OCI-LY7 (cell line): Measurements from ENCODE around the gene MAP1LC3B. TPM values are rescaled to one million over a fixed set of nuclear protein-coding genes. Genes with fewer than 3 reads are reported as not detected.

Experiments used
- BruUV-seq: library from RNA; stranded (reverse); fragments of 400-500 nt; replicated peaks from 2 replicates; lab custom pipeline; 2021; lab: Mats Ljungman, UMichigan
- CTCF ChIA-PET: fragments of 300-600 bp; sonication (Branson Sonifier 250); formaldehyde crosslinking; loops from one replicate; lab custom pipeline; 2022; ENCODE audit warnings: antibody characterized with exemption; ENCODE audit not compliant: unreplicated experiment; lab: Charles Lee
- POLR2A ChIA-PET: fragments of 300-600 bp; sonication (Branson Sonifier 250); formaldehyde crosslinking; loops from one replicate; lab custom pipeline; 2022; ENCODE audit warnings: antibody characterized with exemption; lab: Charles Lee
- DNase-seq: peaks from one replicate; pipeline ENCODE4 v3.0.0-alpha.2; 2015; ENCODE audit warnings: low spot score
- H2AFZ ChIP-seq: fragments of 200-600 bp; sonication (generic), shearing (Covaris generic); 2 replicates; pipeline ENCODE4 v1.6.1; 2014; ENCODE audit warnings: mild to moderate bottlenecking, antibody characterized with exemption, low read length, moderate library complexity
- H3K27ac ChIP-seq: fragments of 200-600 bp; sonication (generic); 2 replicates; pipeline ENCODE4 v1.5.1; 2014; ENCODE audit warnings: mixed run types, low read depth, mild to moderate bottlenecking, moderate library complexity, low read length, inconsistent platforms; ENCODE audit not compliant: poor library complexity, severe bottlenecking
- H3K36me3 ChIP-seq: fragments of 200-600 bp; sonication (generic); 2 replicates; pipeline ENCODE4 v1.6.1; 2014; ENCODE audit warnings: mild to moderate bottlenecking, antibody characterized with exemption, low read length, moderate library complexity, mixed read lengths; ENCODE audit not compliant: insufficient read depth
- H3K4me1 ChIP-seq: fragments of 200-600 bp; sonication (generic); 2 replicates; pipeline ENCODE4 v1.5.1; 2014; ENCODE audit warnings: mild to moderate bottlenecking, low read length; ENCODE audit not compliant: insufficient read depth, poor library complexity, severe bottlenecking
- H3K4me2 ChIP-seq: fragments of 200-600 bp; sonication (generic); 2 replicates; pipeline ENCODE4 v1.6.1; 2014; ENCODE audit warnings: mild to moderate bottlenecking, low read length
- H3K4me3 ChIP-seq: fragments of 200-600 bp; sonication (generic); 2 replicates; pipeline ENCODE4 v1.5.1; 2014; ENCODE audit warnings: mild to moderate bottlenecking, low read depth, low read length; ENCODE audit not compliant: poor library complexity, severe bottlenecking
- H3K79me2 ChIP-seq: fragments of 200-600 bp; sonication (generic); 2 replicates; pipeline ENCODE4 v1.6.1; 2016; ENCODE audit warnings: low read depth, mild to moderate bottlenecking, low read length, moderate library complexity, mixed read lengths; ENCODE audit not compliant: insufficient read depth
- H3K9me2 ChIP-seq: fragments of 200-600 bp; sonication (generic); 2 replicates; pipeline ENCODE4 v1.6.1; 2016; ENCODE audit warnings: mild to moderate bottlenecking, low read length, mixed read lengths; ENCODE audit not compliant: insufficient read depth
- H3K9me3 ChIP-seq: fragments of 200-600 bp; sonication (generic); 2 replicates; pipeline ENCODE4 v1.6.1; 2014; ENCODE audit warnings: mild to moderate bottlenecking, mixed run types, low read length, mixed read lengths
- H4K20me1 ChIP-seq: fragments of 200-600 bp; sonication (generic); 2 replicates; pipeline ENCODE4 v1.6.1; 2014; ENCODE audit warnings: mild to moderate bottlenecking, antibody characterized with exemption, low read length, moderate library complexity, mixed read lengths; ENCODE audit not compliant: insufficient read depth
- CTCF ChIP-seq: fragments of 200-600 bp; sonication (generic); conservative IDR thresholded peaks from 2 replicates; pipeline ENCODE4 v1.5.1; 2014; ENCODE audit warnings: mild to moderate bottlenecking, antibody characterized with exemption, low read length, moderate library complexity, mixed read lengths
- EZH2phosphoT487 ChIP-seq: fragments of 200-600 bp; sonication (generic); IDR thresholded peaks from 2 replicates; pipeline ENCODE4 v1.6.1; 2018; ENCODE audit warnings: low read depth, borderline replicate concordance, mild to moderate bottlenecking, mixed run types, antibody characterized with exemption, low read length, moderate library complexity, mixed read lengths
- intact Hi-C: fragments of 100-400 bp; cut with micrococcal nuclease; formaldehyde crosslinking; loops from one replicate; pipeline ENCODE4 v1.10.0; 2022; ENCODE audit not compliant: unreplicated experiment
- total RNA-seq, 2 experiments: library from RNA; depleted of rRNA in 1 of 2; stranded (reverse); fragments of >200 nt in 1 of 2; shearing (Covaris generic) in 1 of 2; gene quantifications; 2 replicates each; pipeline ENCODE4 v1.2.3, GENCODE V29; 2014 to 2022

Gene MAP1LC3B
- total RNA-seq, 2 experiments from 2014 or later: 15.3 to 43.8 TPM

- Histone ChIP-seq H3K9me3 (no peaks in the 10 kb centered on the region), H3K79me2 (peaks cover 57% of the 10 kb centered on the region), H2AFZ (no peak overlapping the region), H3K4me1 (peaks cover 28% of the 10 kb centered on the region), H3K4me2 (peak overlapping the region; percentile 95; the same call in 1 of the 2 replicates), H3K27ac (no peak overlapping the region), H4K20me1 (peaks cover 11% of the 10 kb centered on the region; the same call in 1 of the 2 replicates), H3K4me3 (no peak overlapping the region), H3K9me2 (no peaks in the 10 kb centered on the region), H3K36me3 (peaks cover 9% of the 10 kb centered on the region)
- ChIA-PET POLR2A (no interaction called here), CTCF (no interaction called here)
- BruUV-seq: no TSS peak
- no peak for TF ChIP-seq EZH2phosphoT487
- no peak for TF ChIP-seq CTCF
- intact Hi-C loops: loop anchor here (10.0 kb wide), 2 partner anchors 394 to 1476 kb away; no protein-coding TSS in a partner anchor
- DNase-seq: no peak
These were observed 11.7 kb upstream of the MAP1LC3B start for GRCh38 chr16:87380403-87380802.

GRCh38 chr16:87380881-87381280 is 11.3 kb upstream of the MAP1LC3B start:
- DNase-seq: no peak
- Histone ChIP-seq H3K4me1 (peaks cover 28% of the 10 kb centered on the region), H2AFZ (no peak overlapping the region), H3K36me3 (peaks cover 9% of the 10 kb centered on the region), H3K27ac (no peak overlapping the region), H3K4me2 (peak overlapping the region; percentile 95), H4K20me1 (peaks cover 11% of the 10 kb centered on the region; the same call in 1 of the 2 replicates), H3K79me2 (peaks cover 54% of the 10 kb centered on the region), H3K9me3 (no peaks in the 10 kb centered on the region), H3K4me3 (peak overlapping the region; percentile 93), H3K9me2 (no peaks in the 10 kb centered on the region)
- ChIA-PET POLR2A (no interaction called here), CTCF (no interaction called here)
- TF ChIP-seq CTCF (no peak), EZH2phosphoT487 (no peak)
- intact Hi-C loops: loop anchor here (10.0 kb wide), 2 partner anchors 394 to 1476 kb away; no protein-coding TSS in a partner anchor
- BruUV-seq: TSS peak; percentile 58

GRCh38 chr16:87382023-87382785 is 9.9 kb upstream of the MAP1LC3B start:
- ChIA-PET POLR2A (interaction anchor here (0.6 to 3.8 kb wide), 3 partner anchors 26 to 1662 kb away, joined by 3 to 19 read pairs (median 3); partner anchors contain the start of gene C16orf95), CTCF (no interaction called here)
- Histone ChIP-seq H4K20me1 (peaks cover 11% of the 10 kb centered on the region; the same call in 1 of the 2 replicates), H3K4me1 (peaks cover 35% of the 10 kb centered on the region), H3K9me3 (no peaks in the 10 kb centered on the region), H3K4me2 (peak overlapping the region; percentile 95), H3K36me3 (peaks cover 9% of the 10 kb centered on the region), H3K9me2 (no peaks in the 10 kb centered on the region), H3K79me2 (peaks cover 43% of the 10 kb centered on the region), H3K27ac (no peak overlapping the region), H3K4me3 (peak overlapping the region; percentile 93), H2AFZ (no peak overlapping the region)
- DNase-seq: no peak
- no peak for TF ChIP-seq CTCF
- TF ChIP-seq EZH2phosphoT487: no peak
- no TSS peak for BruUV-seq
- intact Hi-C loops: loop anchor here (10.0 kb wide), 2 partner anchors 393 to 1477 kb away; no protein-coding TSS in a partner anchor
